NK-92 (cell line): ENCODE measurements around the gene COL6A3.

Source experiments
- DNase-seq: peaks from one replicate; lab custom pipeline; 2025; ENCODE audit not compliant: unreplicated experiment; lab: John Stamatoyannopoulos, UW

Gene COL6A3

DNA sequence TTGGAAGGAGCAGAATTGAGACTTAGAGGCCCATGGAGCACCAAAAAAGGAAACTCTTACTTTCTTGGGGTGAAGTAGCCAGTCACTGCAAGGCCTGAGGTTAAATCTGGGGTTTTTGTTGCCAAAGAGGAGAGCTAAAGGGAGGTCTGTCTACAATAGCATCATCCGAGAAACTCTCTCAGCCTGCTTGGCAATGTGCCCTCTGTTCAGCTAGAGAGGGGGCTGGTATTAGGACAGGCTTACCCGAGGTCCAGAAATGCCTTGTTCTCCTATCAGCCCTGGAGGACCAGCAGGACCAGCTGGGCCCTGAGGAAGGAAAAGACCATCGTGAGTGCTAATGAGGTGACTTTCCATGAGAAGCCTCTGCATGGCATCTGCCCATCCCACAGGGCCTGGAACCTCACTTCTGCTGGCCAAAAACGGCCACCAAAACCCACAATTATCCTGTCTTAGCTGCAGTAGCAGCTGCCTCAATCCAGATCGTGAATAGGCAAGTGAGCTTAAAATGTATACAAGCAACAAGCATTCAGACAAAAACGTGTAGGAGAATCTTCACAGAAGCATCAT is 61.6 kb downstream of the COL6A3 start:
- DNase-seq = no peak

GRCh38 chr2:237351796-237352195 is 62.2 kb downstream of the COL6A3 start:
- no peak for DNase-seq

GRCh38 chr2:237351046-237351445 is 62.9 kb downstream of the COL6A3 start:
- no peak for DNase-seq

DNA sequence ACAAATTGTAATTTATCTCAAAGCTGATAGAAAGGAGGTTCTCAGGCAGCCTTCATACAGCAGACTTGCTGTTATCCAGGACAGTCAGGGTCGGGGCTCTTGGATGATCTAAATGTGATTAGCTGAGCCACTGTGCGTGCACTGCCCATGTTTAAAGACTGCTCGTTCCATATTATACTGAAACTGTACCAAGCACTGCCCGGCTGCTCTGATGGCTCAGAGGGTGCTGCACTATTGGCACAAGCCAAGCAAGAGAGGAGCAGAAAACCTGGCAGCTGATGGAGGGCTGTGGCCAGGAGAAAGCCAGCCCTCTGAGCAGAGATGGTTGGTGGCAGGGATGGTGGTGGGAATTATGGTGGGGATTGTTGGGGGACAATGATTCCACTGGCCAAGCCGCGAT is 63.4 kb downstream of the COL6A3 start:
- DNase-seq = no peak

GRCh38 chr2:237350070-237350469 is 63.9 kb downstream of the COL6A3 start:
- DNase-seq = no peak

GRCh38 chr2:237348281-237348865 is 65.6 kb downstream of the COL6A3 start:
- no peak for DNase-seq

DNA sequence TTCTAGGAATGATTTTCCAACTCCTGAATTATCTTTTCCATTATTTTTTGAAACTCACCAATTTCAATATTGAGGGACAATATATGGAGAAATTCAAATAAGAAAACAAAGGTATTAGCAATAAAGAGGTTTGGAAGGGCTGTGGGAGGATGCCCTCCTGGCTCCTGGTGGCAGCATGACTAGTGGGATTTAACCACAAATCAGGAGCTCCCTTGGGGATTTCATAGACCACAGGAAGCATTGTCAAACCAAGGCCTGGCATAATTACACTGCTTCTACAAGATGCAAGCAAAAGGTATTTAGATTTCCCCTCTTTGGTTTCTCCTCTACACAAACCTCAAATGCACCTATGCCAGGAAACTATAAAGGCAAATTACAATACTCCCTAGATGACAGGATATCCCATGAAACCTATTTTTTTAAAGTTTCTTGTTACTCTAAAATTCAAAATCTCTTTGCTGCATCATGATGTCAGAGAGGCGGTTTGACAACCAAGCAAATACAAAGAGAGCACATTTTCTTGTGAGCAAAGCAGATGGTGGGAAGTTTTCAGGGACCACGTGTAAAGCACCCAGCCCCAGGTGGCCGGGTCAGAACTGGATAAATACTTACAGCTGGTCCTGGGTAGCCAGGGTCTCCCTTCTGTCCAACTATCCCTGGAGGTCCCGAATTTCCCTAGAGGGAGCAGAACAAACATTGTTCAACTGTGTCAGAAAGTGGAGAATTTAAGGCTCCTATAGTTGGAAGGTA is 67.9 kb downstream of the COL6A3 start:
- DNase-seq = no peak

- DNase-seq = no peak
Measured at GRCh38 chr2:237345411-237345810, 68.6 kb downstream of the COL6A3 start.

DNA sequence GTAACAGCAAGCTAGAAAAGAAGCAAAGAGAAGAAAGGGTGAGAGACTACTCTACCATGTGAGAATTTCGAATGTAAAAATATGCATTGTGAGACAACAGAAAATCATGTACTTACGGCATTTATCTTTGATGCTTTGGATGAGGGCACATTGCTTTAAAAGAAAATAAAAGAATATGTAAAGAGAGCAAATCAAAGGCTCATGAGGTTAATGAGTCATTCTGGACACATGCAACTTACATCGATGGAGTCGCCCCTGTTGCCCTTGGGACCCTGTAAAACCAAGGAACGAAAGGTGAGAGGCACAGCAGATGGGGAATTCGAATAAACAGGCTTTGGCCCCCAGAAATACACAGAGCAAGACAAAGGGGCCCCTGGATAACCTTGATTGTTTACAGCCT is 69.0 kb downstream of the COL6A3 start:
- no peak for DNase-seq

DNA sequence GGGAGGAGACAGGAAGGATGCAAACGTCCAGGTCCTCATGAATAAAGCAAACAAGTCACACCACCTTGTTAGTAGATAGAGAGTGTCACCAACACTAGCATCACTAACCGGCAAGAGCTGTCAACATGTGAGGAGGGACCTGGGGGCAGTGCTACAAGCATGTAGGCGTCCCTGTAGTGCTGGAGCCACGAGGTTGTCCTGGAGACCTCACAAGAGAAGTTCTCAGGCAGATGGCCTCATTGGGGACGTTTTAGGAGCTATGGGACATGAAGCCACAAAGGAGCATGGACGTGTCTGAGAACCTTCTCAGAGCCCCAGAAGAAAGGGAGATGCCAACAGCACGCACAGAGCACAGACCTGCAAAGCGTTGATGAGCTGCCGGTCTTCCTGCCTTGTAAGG is 70.0 kb downstream of the COL6A3 start:
- no peak for DNase-seq

DNA sequence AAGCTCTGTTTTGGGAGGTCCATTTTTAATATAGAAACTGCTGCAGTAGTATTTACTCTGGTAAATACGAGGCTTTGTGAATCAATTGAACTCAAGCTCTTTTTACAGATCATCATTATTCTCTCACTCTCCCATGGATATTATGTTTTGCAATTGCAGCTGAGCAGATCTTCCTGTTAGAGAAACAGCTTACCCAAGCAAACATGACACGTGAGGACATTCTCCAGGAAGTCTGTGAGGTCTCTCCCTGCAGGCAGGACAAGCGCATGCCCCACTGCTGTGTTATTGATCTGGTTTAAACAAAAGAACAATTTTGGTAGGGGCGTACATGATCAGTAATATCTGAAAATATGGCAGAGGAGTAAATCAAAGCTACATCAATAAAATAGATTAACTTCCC is 72.1 kb downstream of the COL6A3 start:
- no peak for DNase-seq

GRCh38 chr2:237337586-237337985 is 76.4 kb downstream of the COL6A3 start:
- no peak for DNase-seq

- DNase-seq = no peak
Measured at GRCh38 chr2:237336131-237336530, 77.8 kb downstream of the COL6A3 start.

DNA sequence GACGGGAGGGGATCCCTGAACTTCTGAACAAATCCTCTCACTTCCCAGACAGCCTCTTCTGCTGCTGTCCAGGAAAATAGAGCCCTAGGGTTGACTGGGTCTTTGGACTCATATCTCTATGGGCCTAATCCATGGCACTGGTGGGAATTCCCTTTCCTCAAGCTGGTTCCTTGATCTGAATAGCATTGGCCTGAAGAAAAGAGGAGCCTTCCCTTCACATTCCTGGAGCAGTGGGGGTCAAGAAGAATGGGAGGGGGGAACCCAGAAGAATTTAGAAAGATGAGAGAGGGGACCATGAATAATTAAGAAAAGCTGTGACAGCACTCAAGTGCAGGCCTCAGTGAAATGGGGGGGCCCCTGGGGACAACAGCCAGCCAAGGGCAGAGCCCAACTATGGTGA is 80.2 kb downstream of the COL6A3 start:
- DNase-seq = no peak

DNA sequence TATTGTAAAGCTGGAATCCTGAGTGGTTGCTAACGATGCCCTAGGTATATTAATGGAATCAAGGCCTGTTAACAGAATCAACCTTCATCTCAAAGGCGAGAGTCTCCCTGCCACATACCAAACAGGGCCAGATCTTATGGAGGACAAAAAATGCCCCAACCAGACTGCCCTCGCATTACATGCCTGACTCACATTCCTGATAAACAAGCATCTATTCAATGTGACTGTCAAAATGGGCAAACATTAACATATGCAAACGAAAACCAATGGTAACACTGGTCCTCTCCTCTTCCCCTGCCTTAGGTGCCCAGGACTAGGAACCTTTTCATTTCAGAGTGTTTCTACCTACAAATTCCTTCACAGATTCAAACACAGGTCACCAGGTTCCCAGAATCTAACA is 83.4 kb downstream of the COL6A3 start:
- no peak for DNase-seq

GRCh38 chr2:237327175-237327950 is 86.6 kb downstream of the COL6A3 start:
- DNase-seq = no peak

DNA sequence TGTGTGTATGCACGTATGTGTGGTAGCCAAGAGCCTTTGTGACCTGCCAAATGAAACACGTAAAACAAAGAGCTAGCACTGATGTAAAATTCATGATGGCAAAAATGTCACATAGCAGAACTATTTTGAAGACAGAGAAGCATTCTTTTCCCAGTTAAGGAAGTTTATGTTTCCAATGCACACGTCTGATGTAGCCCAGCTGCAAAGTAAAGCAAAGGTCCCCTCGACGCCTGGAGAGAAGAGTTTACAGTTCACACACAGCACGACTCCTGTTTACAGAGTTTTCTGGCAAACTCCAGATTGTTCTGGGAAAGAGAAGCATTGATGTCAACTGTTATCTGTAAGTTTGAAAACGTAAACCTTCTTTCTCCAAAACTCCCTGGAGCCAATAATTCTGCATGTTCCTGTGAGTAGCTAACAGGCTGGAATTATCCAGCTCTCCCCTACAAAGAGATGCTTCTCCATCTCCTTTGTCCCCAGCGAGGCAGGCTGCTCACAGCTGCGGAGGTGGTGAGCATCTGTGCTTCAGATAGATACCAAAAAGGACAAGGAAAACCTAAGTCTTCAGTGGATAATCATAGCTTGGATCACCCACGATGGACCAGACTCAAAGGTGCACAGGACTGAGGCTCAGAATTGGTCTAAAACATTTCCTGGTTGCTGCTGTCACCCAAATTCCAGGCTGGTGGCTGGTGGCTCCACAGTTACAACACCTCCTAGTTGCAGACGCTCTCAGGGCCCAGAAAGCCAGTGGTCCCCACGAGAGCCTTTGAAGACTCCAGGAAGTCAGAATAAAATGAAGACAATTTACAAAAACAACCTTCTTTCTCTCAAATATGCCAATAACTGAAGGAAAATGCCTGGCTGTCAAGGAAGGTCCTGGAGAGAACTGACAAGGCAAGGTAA is 87.4 kb downstream of the COL6A3 start:
- DNase-seq = no peak

GRCh38 chr2:237324837-237325236 is 89.1 kb downstream of the COL6A3 start:
- DNase-seq = no peak

DNA sequence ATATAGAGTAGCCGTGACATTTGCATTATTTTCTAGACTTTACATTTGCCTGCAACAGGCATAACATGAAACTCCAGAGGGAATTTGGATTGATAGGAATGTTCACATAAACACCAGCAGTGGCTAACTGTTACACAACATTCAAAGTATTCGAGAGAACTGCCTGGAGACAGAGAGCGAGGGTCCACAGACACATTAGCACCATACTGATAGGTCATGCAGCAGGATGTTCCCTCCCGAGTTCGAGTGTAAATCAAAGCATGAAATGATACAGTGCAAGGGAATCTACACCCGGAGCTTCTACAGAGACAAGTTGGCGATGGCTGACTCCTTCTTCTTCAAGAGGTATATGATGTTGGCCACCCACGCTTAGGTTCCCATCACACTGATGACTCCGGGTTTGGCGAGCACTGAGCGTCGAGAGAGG is 89.5 kb downstream of the COL6A3 start:
- DNase-seq = no peak

DNA sequence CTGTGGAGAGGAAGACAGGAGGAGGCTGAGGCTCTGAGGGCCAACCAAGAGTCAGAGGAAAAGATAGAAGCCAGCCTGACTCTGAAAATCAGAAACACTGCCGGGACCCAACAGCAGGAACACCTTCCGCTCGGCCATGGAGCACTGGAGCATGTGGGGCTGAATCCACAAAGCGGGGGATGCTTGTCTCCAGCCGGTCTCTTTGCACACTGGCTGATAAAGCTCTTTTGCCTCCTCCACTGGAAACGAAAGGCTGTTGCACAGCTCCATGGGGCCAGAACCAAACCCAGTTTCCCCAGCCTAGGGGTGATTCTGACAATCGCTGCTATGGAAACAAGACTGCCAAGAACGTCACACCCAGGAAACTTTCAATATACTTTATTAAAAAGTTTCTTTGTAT is 90.3 kb downstream of the COL6A3 start:
- no peak for DNase-seq

DNA sequence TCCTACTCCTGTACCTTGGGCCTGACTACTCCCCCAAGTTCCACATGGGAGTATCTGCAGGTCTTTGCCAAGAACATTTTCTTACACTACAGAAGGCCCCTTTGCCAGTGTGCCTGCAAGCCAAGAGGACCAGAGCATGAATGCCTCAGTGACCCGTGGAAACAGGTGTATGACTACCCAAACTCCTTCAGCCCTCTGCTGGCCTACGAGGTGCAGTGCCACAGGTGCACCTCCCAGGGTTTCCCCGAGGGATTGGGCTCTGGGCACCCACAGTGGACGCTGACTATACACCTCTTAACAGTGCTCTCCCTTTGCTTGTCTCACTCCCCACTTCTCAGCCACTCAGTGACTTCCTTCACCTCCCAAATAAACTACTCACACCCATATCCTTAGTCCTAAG is 91.4 kb downstream of the COL6A3 start:
- DNase-seq = no peak
